ENCODE measurements around the gene TLE1.

Gene TLE1

GRCh38 chr9:81693671-81694378, 4.5 kb upstream of the TLE1 start:
- H3K27ac ChIP-seq: no peak overlapping the region

GRCh38 chr9:81690251-81690851, 1.0 kb upstream of the TLE1 start:
- H3K27ac ChIP-seq: peak overlapping the region; percentile 89
- TF ChIP-seq, protein P1, sequence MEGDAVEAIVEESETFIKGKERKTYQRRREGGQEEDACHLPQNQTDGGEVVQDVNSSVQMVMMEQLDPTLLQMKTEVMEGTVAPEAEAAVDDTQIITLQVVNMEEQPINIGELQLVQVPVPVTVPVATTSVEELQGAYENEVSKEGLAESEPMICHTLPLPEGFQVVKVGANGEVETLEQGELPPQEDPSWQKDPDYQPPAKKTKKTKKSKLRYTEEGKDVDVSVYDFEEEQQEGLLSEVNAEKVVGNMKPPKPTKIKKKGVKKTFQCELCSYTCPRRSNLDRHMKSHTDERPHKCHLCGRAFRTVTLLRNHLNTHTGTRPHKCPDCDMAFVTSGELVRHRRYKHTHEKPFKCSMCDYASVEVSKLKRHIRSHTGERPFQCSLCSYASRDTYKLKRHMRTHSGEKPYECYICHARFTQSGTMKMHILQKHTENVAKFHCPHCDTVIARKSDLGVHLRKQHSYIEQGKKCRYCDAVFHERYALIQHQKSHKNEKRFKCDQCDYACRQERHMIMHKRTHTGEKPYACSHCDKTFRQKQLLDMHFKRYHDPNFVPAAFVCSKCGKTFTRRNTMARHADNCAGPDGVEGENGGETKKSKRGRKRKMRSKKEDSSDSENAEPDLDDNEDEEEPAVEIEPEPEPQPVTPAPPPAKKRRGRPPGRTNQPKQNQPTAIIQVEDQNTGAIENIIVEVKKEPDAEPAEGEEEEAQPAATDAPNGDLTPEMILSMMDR (conservative IDR thresholded peaks at IDR 0.05): no peak
- TF ChIP-seq ZFX (IDR thresholded peaks at IDR 0.05): no peak

More at GRCh38 chr9:81693671-81694378, 4.5 kb upstream of the TLE1 start:
- TF ChIP-seq, protein P1 (conservative IDR thresholded peaks at IDR 0.05): no peak
- TF ChIP-seq ZFX (IDR thresholded peaks at IDR 0.05): no peak

- H3K27ac ChIP-seq: peak overlapping the region; percentile 89
These were observed 329 bp downstream of the TLE1 start for GRCh38 chr9:81689093-81689342.

DNA sequence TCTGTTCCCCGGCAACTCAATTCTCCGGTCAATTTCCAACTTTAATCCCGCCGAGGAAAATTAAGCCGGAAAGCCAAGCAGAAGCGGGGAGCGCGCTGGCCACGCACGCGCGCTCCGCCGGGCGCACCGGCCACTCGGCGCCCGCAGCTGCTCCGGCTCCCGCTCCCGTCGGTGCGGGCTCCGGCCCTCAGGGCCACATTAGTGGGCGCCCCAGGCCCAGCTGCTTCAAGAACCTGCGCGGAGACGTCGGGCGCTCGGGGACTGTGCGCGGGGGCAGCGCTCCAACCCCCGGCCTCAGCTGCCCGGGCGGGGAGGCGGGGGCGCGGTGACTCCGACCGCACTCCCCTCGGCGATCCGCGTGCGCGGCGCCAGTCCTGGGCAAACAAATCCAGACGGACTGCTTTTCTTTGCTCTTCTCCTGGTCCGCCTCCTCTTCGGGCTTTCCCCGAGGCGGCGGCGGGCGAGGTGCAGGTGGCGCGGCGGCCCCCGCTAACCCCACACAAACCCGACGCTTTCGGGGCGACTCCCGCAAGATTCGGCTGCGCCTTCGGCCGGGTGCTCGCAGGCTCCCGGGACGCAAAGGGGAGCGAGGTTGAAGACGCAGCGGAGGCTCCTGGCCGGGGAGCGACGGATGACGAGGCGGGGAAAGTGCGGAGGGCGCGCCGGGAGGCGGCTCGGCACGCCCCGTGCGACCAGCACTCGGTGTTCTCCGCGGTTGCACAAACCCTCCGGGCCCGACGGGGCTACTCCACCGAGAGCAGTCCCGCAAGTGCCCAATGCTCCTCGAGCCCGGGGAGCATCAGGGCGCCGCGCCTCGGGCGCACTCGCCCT, 870 bp downstream of the TLE1 start:
- peak overlapping the region; percentile 89 for H3K27ac ChIP-seq

- no peak for TF ChIP-seq ZFX (IDR thresholded peaks at IDR 0.05)
- TF ChIP-seq, protein P1 (conservative IDR thresholded peaks at IDR 0.05): no peak
- peak overlapping the region; percentile 89 for H3K27ac ChIP-seq
These were observed 1.7 kb downstream of the TLE1 start for GRCh38 chr9:81687521-81688261.

GRCh38 chr9:81686614-81687520, 2.5 kb downstream of the TLE1 start:
- TF ChIP-seq ZFX (IDR thresholded peaks at IDR 0.05): no peak
- TF ChIP-seq, protein P1 (conservative IDR thresholded peaks at IDR 0.05): peak; percentile 88
- peak overlapping the region; percentile 89 for H3K27ac ChIP-seq

GRCh38 chr9:81685763-81686613, 3.4 kb downstream of the TLE1 start:
- no peak for TF ChIP-seq ZFX (IDR thresholded peaks at IDR 0.05)
- TF ChIP-seq, protein P1 (conservative IDR thresholded peaks at IDR 0.05): no peak

More at GRCh38 chr9:81685763-81686613, 3.4 kb downstream of the TLE1 start:
- H3K27ac ChIP-seq: peak overlapping the region; percentile 33; the same call in 1 of the 2 replicates
